GM21825 (cell line): ENCODE data around the gene ZNF385B.

Source experiments
- ATAC-seq: cut with Tn5 transposase; IDR thresholded peaks from one replicate; pipeline ENCODE4 v1.9.1; 2021; ENCODE audit warnings: mild to moderate bottlenecking, moderate library complexity; ENCODE audit not compliant: unreplicated experiment

ZNF385B gene

DNA sequence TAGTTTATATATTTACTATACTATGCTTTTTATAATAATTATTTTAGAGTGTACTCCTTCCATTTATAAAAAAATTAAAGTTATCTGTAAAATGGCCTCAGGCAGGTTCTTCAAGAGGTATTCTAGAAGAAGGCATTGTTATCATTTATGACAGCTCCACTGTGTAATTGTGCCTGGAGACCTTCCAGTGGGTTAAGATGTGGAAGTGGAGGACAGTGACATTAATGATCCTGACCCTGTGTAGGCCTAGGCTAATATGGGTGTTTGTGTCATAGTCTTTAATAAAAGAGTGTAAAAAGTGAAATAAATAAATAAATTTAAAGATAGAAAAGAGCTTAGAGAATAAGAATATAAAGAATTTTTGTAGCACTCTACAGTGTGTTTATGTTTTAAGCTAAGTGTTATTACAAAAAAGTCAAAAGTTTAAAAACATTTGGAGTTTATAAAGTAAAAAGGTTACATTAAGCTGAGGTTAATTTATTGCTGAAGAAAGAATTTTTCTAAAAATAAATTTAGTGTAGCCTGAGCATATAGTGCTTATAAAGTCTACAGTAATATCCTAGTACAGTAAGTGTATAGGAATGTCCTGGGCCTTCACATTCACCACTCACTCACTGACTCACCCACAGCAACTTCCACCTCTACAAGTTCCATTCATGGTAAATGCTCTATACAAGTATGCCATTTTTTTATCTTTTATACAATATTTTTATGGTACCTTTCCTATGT lies 406.8 kb downstream of the ZNF385B start:
- ATAC-seq: no peak

DNA sequence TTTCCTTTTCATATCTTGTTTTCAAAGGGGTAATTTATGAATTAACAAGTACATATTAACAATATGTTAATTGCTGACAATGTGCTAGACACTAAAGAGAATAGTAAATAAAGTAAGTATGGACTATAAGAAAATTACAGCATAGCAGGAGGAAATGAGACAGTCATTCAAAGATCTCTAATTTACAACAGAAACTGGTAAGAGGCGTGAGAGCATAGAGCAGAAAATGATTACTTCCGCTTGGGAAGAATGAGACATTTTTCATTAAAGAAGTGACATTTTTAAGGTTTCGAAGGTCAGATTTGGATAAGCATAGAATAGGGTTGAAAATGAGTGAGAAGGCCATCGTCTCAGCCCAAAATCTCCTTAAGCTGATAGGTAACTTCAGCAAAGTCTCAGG lies 412.4 kb downstream of the ZNF385B start:
- no peak for ATAC-seq

DNA sequence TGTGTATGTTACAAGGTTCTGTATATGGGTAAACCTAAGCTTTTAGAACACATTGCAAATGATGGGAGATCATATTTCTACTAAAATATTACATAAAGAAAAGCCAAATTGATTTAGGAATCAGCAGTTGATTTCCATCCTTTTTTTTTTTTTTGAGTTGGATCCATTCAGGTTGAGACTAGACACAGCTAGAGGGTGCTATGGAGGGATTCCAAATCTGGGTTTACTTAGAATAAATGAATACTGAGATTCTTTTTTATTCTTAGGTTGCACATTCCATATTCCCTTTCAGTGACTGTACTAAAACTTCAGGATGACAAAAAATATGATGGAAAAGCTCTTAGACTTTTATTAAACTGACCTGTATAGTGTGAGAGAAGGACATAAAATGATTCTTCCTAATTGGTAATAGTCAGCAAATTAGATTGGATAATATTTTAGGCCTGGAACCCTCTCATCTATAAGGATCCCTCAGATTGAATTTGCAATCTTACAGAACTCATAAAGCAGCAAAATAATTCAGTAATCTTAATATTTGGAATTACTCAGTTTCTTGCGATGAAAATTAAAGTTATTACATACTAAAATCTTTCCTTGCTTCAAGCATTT lies 413.5 kb downstream of the ZNF385B start:
- no peak for ATAC-seq

DNA sequence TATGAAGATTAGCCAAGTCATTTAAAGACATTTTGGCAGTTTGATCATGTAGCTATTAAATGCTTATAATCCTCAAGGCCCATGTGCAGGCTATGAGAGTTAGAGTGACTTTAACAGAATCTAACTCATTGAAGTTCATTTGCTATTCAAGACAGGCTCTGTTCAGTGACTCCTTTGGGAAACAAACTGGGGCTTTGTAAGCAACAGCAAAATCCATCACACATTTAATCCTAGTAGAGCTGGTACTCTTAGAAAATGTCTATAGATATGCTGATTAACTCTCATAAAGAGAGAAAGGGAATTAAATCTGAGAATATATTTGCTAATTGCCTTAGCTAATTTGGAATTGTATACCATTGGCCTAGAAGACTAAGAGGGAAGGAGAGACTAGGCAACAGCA lies 414.0 kb downstream of the ZNF385B start:
- ATAC-seq: no peak

DNA sequence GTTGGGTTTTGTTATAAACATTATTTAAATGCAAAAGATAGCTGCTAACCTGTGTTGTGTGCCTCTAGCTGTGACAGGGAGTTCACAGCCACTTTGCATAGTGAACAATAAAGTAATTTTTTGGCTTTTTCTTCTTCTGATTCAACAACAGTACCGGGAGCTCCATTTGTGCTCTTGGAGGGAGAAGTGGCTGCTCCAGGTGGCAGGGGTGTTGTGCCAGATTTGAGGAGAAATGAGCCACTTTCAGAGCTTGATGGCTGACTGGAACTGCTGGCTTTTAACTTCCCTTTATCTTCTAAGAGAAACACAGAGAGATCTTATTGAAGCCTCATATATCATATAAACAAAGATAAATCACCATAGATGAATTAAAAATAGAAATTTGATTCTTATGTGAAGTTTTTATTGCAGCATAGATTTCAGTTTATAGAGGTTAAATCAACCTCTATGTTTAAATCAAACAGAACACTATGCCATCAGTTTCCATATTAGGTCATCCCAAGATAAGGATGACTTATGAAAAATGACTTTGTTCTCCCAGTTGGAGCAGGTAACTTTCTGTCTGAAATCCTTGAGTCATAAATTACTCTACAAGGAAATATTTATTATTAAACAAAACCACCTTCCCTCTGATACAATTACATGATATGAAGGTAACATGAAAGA lies 414.8 kb downstream of the ZNF385B start:
- ATAC-seq: no peak

DNA sequence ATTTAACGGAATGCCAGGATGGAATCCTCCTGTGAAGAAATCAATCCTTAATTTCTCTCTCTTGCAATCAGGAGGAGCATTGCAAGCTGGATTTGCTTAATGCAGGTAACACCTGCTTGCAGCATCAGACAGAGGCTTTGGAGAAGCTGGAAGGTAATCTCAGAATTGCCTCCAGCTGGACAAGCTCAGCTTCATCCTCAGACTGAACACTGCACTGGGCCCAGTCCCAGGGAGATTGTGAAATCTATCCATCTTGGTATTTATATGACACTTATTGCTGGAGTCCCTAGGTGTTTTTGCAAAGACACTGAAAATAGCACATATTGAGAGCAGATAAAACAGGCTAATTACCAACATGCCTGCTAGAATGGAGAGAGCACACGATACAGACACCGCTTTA lies 417.4 kb downstream of the ZNF385B start:
- ATAC-seq: no peak

DNA sequence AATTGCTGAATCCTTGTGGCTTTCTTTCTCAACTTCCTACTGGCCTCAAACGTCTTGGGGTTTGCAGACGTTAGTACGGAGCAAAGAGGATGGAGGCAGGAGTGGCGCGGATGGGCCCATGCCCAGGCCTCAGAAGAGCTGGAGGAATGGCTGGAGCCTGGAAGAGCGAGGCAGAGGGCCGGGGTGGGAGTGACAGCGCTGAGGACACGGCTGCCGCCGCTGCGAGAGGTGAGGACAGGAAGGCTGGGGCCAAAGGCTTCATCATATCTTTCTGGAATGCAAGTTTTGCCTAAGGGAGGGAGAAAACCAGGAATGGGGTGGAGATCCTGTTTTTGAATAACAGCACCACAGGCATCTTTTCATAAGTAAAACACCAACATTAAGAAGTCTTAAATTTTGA lies 418.2 kb downstream of the ZNF385B start:
- no peak for ATAC-seq

DNA sequence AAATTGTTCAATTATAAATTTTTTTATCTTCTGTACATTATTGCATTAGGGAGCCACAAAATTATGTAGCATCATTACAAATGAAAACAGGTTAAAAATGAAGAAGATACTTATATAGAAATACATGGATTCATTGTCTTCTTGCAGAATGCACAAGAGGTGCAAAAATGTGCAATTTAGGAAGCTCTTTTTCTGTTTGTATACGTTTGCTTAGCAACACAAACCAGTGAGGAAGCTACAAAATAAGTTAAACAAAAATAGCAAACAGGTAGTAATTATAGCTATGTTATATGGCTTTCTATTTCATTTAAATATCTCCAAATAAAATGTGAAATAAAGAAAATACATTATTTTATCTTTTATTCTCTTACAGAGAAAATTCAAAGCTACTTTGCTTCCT lies 419.2 kb downstream of the ZNF385B start:
- no peak for ATAC-seq

GRCh38 chr2:179441551-179441950 lies 419.9 kb downstream of the ZNF385B start:
- no peak for ATAC-seq

DNA sequence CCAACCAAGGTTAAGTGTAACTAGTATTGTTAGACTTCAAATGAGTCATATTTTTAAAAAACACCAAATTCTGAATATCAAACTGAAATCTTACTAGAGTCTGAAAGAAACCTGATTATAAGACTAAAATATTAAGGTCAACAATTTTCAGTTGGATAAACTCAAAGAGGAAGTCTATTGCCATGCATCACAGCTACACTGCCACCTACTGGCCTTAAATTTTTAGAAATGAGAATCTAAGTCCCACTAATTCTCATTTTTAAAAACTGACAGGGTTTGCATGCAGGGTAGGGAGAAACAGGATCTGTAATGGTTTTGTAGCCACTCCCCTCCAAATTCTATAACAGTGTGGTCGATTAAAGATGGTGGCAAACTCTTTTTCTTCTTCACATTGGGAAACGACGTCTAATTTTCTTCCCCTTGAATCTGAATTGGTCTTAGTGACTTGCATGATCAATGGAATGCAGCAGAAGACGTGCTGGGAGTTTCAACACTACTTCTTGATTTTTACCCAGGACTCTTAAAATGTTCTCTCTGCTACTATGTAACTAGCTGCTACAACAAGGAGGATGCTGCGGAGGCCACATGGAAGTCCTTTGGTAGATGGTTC lies 420.7 kb downstream of the ZNF385B start:
- ATAC-seq: no peak

DNA sequence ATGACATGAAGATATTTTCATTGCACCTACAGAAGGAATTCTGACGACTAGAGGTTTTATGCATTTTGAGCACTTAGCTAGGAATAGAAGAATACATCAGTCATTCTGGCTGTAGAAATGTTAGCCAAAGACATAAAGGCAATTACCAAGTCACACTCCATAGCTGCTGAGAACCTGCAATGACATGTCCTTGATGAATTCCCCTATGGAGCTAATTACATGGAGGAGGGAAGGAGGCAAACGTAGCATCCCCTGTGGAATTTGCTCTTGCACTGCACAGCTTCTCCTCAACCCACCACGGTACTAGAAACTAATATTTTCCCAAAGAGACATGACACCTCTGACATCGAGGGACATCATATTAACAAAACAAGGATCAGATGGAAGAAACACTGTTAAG lies 422.8 kb downstream of the ZNF385B start:
- ATAC-seq: no peak

DNA sequence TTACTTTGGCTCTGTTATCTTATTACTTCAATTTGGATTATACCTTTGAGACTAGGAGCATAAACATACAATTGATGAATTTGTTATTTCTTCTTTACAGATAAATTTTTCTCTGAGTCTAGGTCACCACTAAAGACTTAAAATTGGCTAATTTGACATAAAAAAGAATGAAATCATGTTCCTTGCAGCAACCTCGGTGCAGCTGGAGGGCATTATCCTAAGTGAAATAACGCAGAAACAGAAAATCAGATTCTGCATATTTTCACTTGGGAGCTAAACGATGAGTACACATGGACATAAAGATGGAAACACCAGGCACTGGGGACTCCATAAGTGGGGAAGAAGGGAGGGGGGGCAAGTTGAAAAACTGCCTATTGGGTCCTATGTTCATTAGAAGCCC lies 424.0 kb downstream of the ZNF385B start:
- ATAC-seq: no peak

DNA sequence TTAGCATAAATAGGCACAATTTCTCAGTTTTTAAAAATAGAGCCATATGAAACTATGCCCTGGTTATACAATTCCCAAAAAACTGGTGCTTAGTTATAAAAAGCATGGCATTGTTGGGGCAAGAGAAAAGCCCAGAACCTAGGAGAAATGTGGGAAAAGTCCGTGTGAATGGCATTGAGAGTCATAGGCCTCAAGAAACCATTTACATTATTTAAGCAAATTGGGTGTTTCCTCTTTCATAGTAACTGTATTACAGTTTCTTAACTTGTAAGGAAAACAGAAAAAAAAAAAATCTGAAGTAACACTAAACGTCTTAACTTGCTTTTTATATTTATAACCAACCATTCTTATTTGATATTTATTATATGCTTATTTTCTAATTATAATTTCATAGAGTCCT lies 425.8 kb downstream of the ZNF385B start:
- ATAC-seq: no peak

DNA sequence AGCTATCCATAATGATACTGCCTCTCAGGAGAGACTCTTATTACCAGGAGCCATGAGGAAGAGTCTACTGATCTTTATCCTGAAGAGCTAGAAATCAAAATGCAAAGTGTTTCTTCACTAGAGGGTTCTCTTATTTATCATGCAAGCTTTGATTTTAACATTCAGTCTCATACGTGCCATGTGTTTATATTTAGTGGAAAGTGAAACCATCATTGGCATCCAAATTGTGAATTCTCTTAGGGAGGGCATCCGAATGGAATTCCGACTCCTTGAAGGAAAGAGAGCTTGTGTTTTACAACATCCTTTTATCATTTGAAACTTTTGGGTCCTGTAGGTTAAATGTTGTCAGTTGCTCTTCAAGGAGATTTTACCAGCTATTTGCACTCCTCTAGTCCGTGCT lies 426.4 kb downstream of the ZNF385B start:
- no peak for ATAC-seq

DNA sequence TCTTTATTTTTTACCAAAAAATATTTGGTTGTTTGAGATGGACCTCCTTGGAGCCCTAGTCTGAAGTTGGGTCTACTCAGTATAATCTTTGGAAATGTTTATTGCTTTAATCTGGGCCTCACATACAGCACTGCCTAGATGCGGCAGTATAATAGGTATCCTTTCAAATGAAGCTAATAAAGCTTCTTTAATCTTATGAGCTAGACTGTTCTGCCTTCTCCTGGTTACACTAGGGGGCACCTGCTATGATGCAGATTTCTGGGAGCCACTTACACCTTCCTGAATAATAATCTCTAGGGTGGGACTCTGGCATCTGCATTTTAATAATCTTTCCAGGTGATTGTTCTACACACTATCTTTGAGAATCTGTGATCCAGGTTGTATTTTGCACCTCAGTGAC lies 427.1 kb downstream of the ZNF385B start:
- ATAC-seq: no peak

- ATAC-seq: no peak
Observed at GRCh38 chr2:179432751-179433150, 428.7 kb downstream of the ZNF385B start.

DNA sequence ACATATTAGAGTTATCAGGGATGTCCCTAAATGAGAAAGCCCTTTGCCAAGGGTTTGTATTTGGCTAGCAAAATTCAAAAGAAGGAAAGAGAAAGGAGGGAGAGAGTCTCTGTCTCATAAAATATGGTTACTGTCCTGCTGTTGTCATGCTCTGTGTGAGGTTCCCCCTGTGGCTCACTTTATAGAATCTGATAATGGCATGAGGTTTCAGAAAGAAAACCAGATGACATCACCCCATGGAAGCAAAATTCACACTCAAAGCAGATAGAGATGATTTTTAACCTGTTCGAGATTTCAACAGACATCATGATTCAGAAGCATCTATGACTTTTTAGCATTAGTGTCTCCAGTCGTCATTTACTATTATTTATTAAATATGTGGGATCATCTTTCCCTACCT lies 431.8 kb downstream of the ZNF385B start:
- ATAC-seq: no peak

DNA sequence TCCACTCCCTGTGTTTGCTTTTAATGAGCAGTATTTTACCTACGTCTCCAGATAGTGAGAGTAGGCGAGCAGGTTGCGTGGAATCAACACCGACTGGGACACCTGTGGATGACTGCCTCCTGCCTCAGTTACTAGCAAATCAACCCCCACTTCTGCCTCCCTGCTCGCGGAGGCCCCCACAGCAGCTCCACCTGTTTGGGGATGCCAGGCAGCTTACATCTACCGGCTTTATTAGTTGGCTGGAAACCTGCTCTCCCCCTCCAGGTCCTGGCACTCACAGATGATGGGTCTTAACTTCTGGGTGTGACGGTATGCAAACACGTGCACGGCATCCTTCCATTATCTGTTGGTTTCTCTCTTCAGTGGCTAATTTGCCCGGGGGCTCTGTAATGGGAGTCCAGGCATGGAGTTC lies 432.3 kb downstream of the ZNF385B start:
- ATAC-seq: no peak

GRCh38 chr2:179428649-179429048 lies 432.8 kb downstream of the ZNF385B start:
- ATAC-seq: no peak

- ATAC-seq: no peak
Observed at GRCh38 chr2:179427065-179427464, 434.3 kb downstream of the ZNF385B start.

DNA sequence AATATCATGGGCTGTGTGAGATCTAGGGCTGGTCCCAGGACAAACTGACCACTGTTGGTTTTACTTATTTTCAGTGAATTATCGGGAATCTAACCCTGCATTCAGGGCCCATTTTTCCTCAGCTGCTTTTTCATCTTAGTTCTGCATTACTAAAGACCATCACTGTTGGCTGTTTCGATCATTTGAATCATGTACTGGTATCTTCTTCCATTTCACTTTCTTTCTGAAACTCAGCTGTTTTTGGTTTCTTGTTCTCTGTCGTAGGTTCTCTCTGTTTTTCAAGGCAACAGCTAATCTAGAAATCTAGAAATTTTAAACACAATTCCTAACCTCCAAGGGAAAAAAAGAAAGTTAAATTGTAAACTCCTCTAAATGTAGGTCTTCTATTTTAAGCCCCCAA lies 436.8 kb downstream of the ZNF385B start:
- ATAC-seq: no peak
